ENCODE results near the gene S1PR4. TPM values are rescaled to one million over a fixed set of nuclear protein-coding genes. Genes with fewer than 3 reads are reported as not detected.

The S1PR4 gene
- total and polyA plus RNA-seq, 2 experiments from 2014 or later: 0.24 TPM; not detected in 1

DNA sequence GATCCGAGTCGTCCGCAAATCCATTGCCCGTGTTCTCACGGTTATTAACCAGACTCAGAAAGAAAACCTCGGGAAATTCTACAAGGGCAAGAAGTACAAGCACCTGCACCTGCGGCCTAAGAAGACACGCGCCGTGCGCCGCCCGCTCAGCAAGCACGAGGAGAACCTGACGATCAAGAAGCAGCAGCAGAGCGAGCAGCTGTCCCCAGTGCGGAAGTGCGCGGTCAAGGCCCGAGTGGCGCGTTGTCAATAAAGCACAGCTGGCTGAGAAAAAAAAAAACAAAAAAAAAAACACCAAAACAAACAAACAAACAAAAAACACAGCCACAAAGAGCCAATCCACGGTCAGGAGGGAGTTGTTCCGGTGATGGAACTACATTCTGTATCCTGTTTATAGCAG is 47.4 kb upstream of the S1PR4 start (continued):
- TF ChIP-seq, protein P1, sequence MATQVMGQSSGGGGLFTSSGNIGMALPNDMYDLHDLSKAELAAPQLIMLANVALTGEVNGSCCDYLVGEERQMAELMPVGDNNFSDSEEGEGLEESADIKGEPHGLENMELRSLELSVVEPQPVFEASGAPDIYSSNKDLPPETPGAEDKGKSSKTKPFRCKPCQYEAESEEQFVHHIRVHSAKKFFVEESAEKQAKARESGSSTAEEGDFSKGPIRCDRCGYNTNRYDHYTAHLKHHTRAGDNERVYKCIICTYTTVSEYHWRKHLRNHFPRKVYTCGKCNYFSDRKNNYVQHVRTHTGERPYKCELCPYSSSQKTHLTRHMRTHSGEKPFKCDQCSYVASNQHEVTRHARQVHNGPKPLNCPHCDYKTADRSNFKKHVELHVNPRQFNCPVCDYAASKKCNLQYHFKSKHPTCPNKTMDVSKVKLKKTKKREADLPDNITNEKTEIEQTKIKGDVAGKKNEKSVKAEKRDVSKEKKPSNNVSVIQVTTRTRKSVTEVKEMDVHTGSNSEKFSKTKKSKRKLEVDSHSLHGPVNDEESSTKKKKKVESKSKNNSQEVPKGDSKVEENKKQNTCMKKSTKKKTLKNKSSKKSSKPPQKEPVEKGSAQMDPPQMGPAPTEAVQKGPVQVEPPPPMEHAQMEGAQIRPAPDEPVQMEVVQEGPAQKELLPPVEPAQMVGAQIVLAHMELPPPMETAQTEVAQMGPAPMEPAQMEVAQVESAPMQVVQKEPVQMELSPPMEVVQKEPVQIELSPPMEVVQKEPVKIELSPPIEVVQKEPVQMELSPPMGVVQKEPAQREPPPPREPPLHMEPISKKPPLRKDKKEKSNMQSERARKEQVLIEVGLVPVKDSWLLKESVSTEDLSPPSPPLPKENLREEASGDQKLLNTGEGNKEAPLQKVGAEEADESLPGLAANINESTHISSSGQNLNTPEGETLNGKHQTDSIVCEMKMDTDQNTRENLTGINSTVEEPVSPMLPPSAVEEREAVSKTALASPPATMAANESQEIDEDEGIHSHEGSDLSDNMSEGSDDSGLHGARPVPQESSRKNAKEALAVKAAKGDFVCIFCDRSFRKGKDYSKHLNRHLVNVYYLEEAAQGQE (IDR thresholded peaks at IDR 0.05; ENCODE audit: unreplicated experiment): no peak
- TF ChIP-seq JUNB (IDR thresholded peaks at IDR 0.05; ENCODE audit: unreplicated experiment) (no peak), NANOG (IDR thresholded peaks at IDR 0.05; ENCODE audit: borderline replicate concordance) (no peak), CREB1 (CRISPR knock-in tag; IDR thresholded peaks at IDR 0.05; ENCODE audit: low read depth) (no peak), ZNF331 (CRISPR knock-in tag; IDR thresholded peaks at IDR 0.05; ENCODE audit: low read depth) (no peak), CTCF (conservative IDR thresholded peaks at IDR 0.05; ENCODE audit: low read depth in 2 of 2) (no peak)

DNA sequence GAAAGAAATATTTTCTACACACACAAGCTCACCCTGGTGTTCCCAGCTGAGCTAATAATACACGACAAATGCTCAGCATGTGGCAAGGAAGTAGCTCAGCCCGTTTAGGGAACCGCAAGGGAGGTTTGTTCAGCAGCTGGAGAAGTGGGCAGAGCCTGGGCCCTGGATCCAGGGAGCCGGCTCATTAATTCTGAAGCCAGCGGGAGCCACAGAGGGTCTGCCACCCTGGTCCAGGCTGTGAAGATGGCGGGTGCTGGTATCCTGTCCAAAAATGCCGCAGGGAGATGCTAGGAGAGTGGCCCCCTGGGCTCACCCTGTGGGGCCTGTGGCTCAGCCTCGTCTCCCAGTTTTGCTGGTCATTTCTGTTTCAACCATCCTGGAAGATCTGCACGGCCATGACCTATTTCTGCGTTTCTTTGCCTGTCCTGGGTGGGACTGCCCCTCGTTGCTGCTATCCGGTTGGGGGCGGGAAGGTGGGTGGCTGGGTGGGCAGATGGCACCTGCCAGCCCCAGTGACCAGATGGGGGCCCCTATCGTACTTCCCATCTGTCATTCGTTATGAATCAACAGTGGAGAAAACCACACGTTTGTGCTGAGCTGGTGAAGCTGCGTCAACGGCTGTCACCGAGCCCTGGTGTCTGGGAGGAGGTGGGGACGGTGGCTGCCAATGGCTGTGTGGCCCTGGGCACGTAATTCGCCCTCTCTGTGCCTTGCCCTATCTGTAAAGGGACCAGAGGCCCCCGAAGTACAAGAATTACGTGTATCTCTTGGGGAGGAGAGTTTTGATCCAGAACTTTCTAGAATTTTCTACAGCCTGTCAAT is 45.4 kb upstream of the S1PR4 start:
- Mint-ChIP-seq H3K4me1 (peaks cover 8% of the 10 kb centered on the region; the same call in 2 of the 3 replicates), H3K4me3 (no peak overlapping the region; the same call in 2 of the 3 replicates)
- H3K9me2 ChIP-seq (ENCODE audit: insufficient read depth): no peaks in the 10 kb centered on the region

More for the DNA sequence above, 45.4 kb upstream of the S1PR4 start:
- Mint-ChIP-seq H3K9me3 (no peaks in the 10 kb centered on the region; the same call in 2 of the 3 replicates), H3K27me3 (ENCODE audit: insufficient read depth, low read depth, poor library complexity) (peaks cover 4% of the 10 kb centered on the region), H3K36me3 (ENCODE audit: low read depth) (no peaks in the 10 kb centered on the region), H3K27ac (no peak overlapping the region)
- Histone ChIP-seq H3K4me1 (ENCODE audit: insufficient read depth) (no peaks in the 10 kb centered on the region; the same call in 1 of the 2 replicates), H3K27me3 (ENCODE audit: insufficient read depth) (no peaks in the 10 kb centered on the region), H3K4me3 (no peak overlapping the region), H2AFZ (no peak overlapping the region), H3K36me3 (ENCODE audit: insufficient read depth) (no peaks in the 10 kb centered on the region), H3K79me2 (replicated peaks; ENCODE audit: insufficient read depth) (no peaks in the 10 kb centered on the region), H3K27ac (ENCODE audit: low read depth) (no peak overlapping the region), H3F3A (replicated peaks; ENCODE audit: low read depth) (no peaks in the 10 kb centered on the region), H3K4me2 (no peak overlapping the region), H4K20me1 (replicated peaks; ENCODE audit: insufficient read depth) (no peaks in the 10 kb centered on the region)
- peak; percentile 53 for ATAC-seq
- DNase-seq (ENCODE audit: low spot score): no peak
- TF ChIP-seq POLR2AphosphoS5 (IDR thresholded peaks at IDR 0.05; ENCODE audit: low read depth) (no peak), CREB1 (CRISPR knock-in tag; IDR thresholded peaks at IDR 0.05; ENCODE audit: low read depth) (no peak), STAT1 (IDR thresholded peaks at IDR 0.05; ENCODE audit: unreplicated experiment) (no peak)

Measured in GM23338 (cell line).